Mesenchymal stem cell (in vitro differentiated cells and primary cell): ENCODE results near the gene CLOCK.
A peak's percentile ranks its signal among the peaks of the same experiment; 100 is the strongest.

Experiments used
- DNase-seq: peaks from one replicate; pipeline ENCODE4 v3.0.0-alpha.2; 2013
- H2AFZ ChIP-seq: one replicate; pipeline ENCODE4 v1.6.1; 2013; ENCODE audit warnings: low read depth, mild to moderate bottlenecking, control low read depth, inconsistent platforms, low read length, moderate library complexity
- H2AK5ac ChIP-seq: 2 replicates; pipeline ENCODE4 v1.6.1; 2013; ENCODE audit warnings: low read length, moderate library complexity, mild to moderate bottlenecking, inconsistent platforms; ENCODE audit not compliant: severe bottlenecking
- H2BK120ac ChIP-seq: one replicate; pipeline ENCODE4 v1.6.1; 2013; ENCODE audit warnings: low read depth, mild to moderate bottlenecking, inconsistent platforms, low read length, moderate library complexity
- H2BK12ac ChIP-seq, 2 experiments: one replicate each; pipeline ENCODE4 v1.6.1; 2013; ENCODE audit warnings: inconsistent platforms in 2 of 2, low read length in 2 of 2, mild to moderate bottlenecking in 2 of 2, moderate library complexity in 2 of 2, control low read depth in 1 of 2
- H2BK15ac ChIP-seq: one replicate; pipeline ENCODE4 v1.6.1; 2013; ENCODE audit warnings: mild to moderate bottlenecking, low read depth, inconsistent platforms; ENCODE audit not compliant: poor library complexity, severe bottlenecking
- H2BK5ac ChIP-seq: 2 replicates; pipeline ENCODE4 v1.6.1; 2013; ENCODE audit warnings: low read depth, mild to moderate bottlenecking, low read length, control low read depth, inconsistent platforms; ENCODE audit not compliant: poor library complexity, severe bottlenecking
- H3K14ac ChIP-seq, 2 experiments: one replicate each; pipeline ENCODE4 v1.6.1; 2013; ENCODE audit warnings: inconsistent platforms in 2 of 2, low read length in 2 of 2, control low read depth in 1 of 2, mild to moderate bottlenecking in 1 of 2, moderate library complexity in 1 of 2
- H3K18ac ChIP-seq, 2 experiments: one replicate each; pipeline ENCODE4 v1.6.1; 2013; ENCODE audit warnings: inconsistent platforms in 2 of 2, low read length in 2 of 2, control low read depth in 1 of 2, low read depth in 1 of 2, mild to moderate bottlenecking in 1 of 2
- H3K23ac ChIP-seq, 2 experiments: one replicate each; pipeline ENCODE4 v1.6.1; 2013; ENCODE audit warnings: inconsistent platforms in 2 of 2, low read length in 2 of 2, mild to moderate bottlenecking in 2 of 2, moderate library complexity in 2 of 2, control low read depth in 1 of 2
- H3K27ac ChIP-seq: 2 replicates; pipeline ENCODE4 v1.5.1; 2013; ENCODE audit warnings: mild to moderate bottlenecking, moderate library complexity, low read length, control low read depth, inconsistent platforms; ENCODE audit not compliant: poor library complexity, severe bottlenecking
- H3K27me3 ChIP-seq, 2 experiments: 2 replicates each; pipeline versions ENCODE4 v1.6.1 to v1.7.0; 2013; ENCODE audit warnings: low read length in 2 of 2, mild to moderate bottlenecking in 2 of 2, moderate library complexity in 2 of 2, control low read depth in 1 of 2, inconsistent platforms in 1 of 2; ENCODE audit not compliant: control insufficient read depth in 1 of 2, insufficient read depth in 1 of 2
- H3K36me3 ChIP-seq, 2 experiments: 2 replicates each; pipeline versions ENCODE4 v1.6.1 to v1.7.0; 2013; ENCODE audit warnings: low read length in 2 of 2, control low read depth in 1 of 2, inconsistent platforms in 1 of 2, low read depth in 1 of 2, mild to moderate bottlenecking in 1 of 2; ENCODE audit not compliant: insufficient read depth in 2 of 2, control insufficient read depth in 1 of 2
- H3K4ac ChIP-seq, 2 experiments: one replicate each; pipeline ENCODE4 v1.6.1; 2013; ENCODE audit warnings: inconsistent platforms in 2 of 2, low read length in 2 of 2, mild to moderate bottlenecking in 2 of 2, moderate library complexity in 2 of 2, control low read depth in 1 of 2, low read depth in 1 of 2
- H3K4me1 ChIP-seq: 2 replicates; pipeline ENCODE4 v1.6.1; 2013; ENCODE audit warnings: low read depth, low read length, control low read depth; ENCODE audit not compliant: control insufficient read depth, insufficient read depth
- H3K4me2 ChIP-seq: 2 replicates; pipeline ENCODE4 v1.6.1; 2013; ENCODE audit warnings: low read length, mild to moderate bottlenecking, inconsistent platforms; ENCODE audit not compliant: poor library complexity, severe bottlenecking
- H3K4me3 ChIP-seq, 2 experiments: 2 replicates each; pipeline versions ENCODE4 v1.5.1 to v1.7.0; 2013; ENCODE audit warnings: low read length in 2 of 2, mild to moderate bottlenecking in 2 of 2, control low read depth in 1 of 2, low read depth in 1 of 2; ENCODE audit not compliant: insufficient read depth in 1 of 2
- H3K79me1 ChIP-seq: replicated peaks from 2 replicates; pipeline ENCODE4 v1.6.1; 2013; ENCODE audit warnings: mild to moderate bottlenecking, control low read depth, low read length, inconsistent platforms; ENCODE audit not compliant: poor library complexity, severe bottlenecking
- H3K9ac ChIP-seq: 2 replicates; pipeline ENCODE4 v1.7.0; 2013; ENCODE audit warnings: mild to moderate bottlenecking, low read length, moderate library complexity
- H3K9me3 ChIP-seq: 2 replicates; pipeline ENCODE4 v1.7.0; 2013; ENCODE audit warnings: mild to moderate bottlenecking, low read length; ENCODE audit not compliant: control insufficient read depth
- H4K8ac ChIP-seq: one replicate; pipeline ENCODE4 v1.6.1; 2013; ENCODE audit warnings: inconsistent platforms, mild to moderate bottlenecking, low read length, moderate library complexity
- H4K91ac ChIP-seq: one replicate; pipeline ENCODE4 v1.6.1; 2013; ENCODE audit warnings: mild to moderate bottlenecking, low read length, inconsistent platforms
- WGBS: methylation state at CpG from one replicate; pipeline ENCODE4 v1.1.7; 2013; ENCODE audit warnings: mixed read lengths; 5-methylcytosine and 5-hydroxymethylcytosine counted together

The CLOCK gene

GRCh38 chr4:55442541-55442940 lies 104.2 kb downstream of the CLOCK start:
- Histone ChIP-seq H3K4ac (no peak overlapping the region), H3K9ac (no peak overlapping the region), H3K18ac (no peak overlapping the region), H3K4me2 (no peak overlapping the region), H2BK120ac (no peak overlapping the region), H3K79me1 (peaks cover 2% of the 10 kb centered on the region), H4K91ac (no peak overlapping the region), H2AFZ (no peak overlapping the region), H2BK5ac (no peak overlapping the region), H4K8ac (no peak overlapping the region), H2BK12ac (no peak overlapping the region), H3K4me3 (no peak overlapping the region), H2AK5ac (no peak overlapping the region), H3K27me3 (no peaks in the 10 kb centered on the region), H3K9me3 (no peaks in the 10 kb centered on the region), H2BK15ac (no peak overlapping the region), H3K36me3 (peaks cover 3 to 50% of the 10 kb centered on the region in 2 experiments), H3K14ac (no peak overlapping the region), H3K27ac (no peak overlapping the region), H3K4me1 (peaks cover 7% of the 10 kb centered on the region), H3K23ac (no peak overlapping the region)
- DNase-seq: no peak
- WGBS: 80% methylated on average over 1 of the region's 1 CpG

DNA sequence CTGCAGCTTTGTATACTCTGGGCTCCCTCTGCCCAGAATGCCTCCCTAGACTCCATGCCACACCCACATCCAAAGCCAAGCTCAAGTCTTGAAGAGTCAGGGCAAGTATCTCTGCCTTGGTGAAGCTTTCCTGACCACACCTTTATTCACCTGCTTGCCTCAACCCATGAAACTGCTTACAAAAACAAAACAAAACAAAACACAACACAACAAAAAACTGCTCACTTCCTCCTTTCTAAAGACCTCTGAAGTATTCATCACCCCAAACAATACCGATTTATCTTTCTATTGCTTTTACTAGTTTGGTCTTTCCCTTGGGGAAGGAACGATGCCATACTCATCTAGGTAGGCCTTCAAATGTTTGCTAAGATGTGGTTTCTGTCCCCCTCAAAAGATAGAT lies 105.9 kb downstream of the CLOCK start:
- Histone ChIP-seq H3K23ac (no peak overlapping the region), H2BK15ac (no peak overlapping the region), H2AFZ (no peak overlapping the region), H3K14ac (no peak overlapping the region), H3K36me3 (peaks cover 5 to 63% of the 10 kb centered on the region in 2 experiments), H2BK5ac (no peak overlapping the region), H3K4ac (no peak overlapping the region), H4K8ac (no peak overlapping the region), H4K91ac (no peak overlapping the region), H3K9ac (no peak overlapping the region), H3K18ac (no peak overlapping the region), H2AK5ac (no peak overlapping the region), H3K4me3 (no peak overlapping the region), H3K4me2 (no peak overlapping the region), H2BK120ac (no peak overlapping the region), H3K79me1 (peaks cover 2% of the 10 kb centered on the region), H2BK12ac (no peak overlapping the region), H3K9me3 (no peaks in the 10 kb centered on the region), H3K4me1 (peaks cover 4% of the 10 kb centered on the region), H3K27ac (no peak overlapping the region), H3K27me3 (no peaks in the 10 kb centered on the region)
- WGBS: 96% methylated on average over 2 of the region's 2 CpGs
- DNase-seq: no peak

DNA sequence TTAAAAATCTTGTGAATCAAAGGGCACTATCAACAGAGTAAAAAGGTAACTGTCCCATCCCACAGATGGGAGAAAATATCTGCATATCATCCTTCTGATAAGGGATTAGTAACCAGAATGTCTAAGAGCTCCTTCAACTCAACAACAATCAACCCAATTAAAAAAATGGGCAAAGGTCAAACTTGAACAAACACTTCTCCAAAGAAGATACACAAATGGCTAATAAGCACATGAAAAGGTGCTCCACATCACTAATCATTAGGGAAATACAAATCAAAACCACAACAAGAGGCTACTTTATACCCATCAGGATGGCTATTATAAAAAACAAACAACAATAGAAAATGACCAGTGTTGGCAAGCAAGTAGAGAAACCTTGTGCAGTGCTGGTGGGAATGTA lies 107.7 kb downstream of the CLOCK start:
- DNase-seq: no peak
- H2AFZ ChIP-seq: no peak overlapping the region
- H4K91ac ChIP-seq: no peak overlapping the region
- no peak overlapping the region for H2BK120ac ChIP-seq
- no peaks in the 10 kb centered on the region for H3K9me3 ChIP-seq
- no peak overlapping the region for H2BK12ac ChIP-seq
- no peak overlapping the region for H3K27ac ChIP-seq
- peaks cover 9 to 72% of the 10 kb centered on the region in 2 experiments for H3K36me3 ChIP-seq
- H3K18ac ChIP-seq: no peak overlapping the region
- H3K9ac ChIP-seq: no peak overlapping the region
- no peak overlapping the region for H2BK15ac ChIP-seq
- H3K14ac ChIP-seq: no peak overlapping the region
- H3K23ac ChIP-seq: no peak overlapping the region
- no peak overlapping the region for H3K4me3 ChIP-seq
- no peak overlapping the region for H3K4me2 ChIP-seq
- H3K79me1 ChIP-seq: peaks cover 2% of the 10 kb centered on the region
- no peak overlapping the region for H4K8ac ChIP-seq
- H2AK5ac ChIP-seq: no peak overlapping the region
- H3K27me3 ChIP-seq: no peaks in the 10 kb centered on the region
- no peak overlapping the region for H3K4ac ChIP-seq
- peaks cover 2% of the 10 kb centered on the region for H3K4me1 ChIP-seq
- no peak overlapping the region for H2BK5ac ChIP-seq

- no peak overlapping the region for H2BK12ac ChIP-seq
- no peak overlapping the region for H2BK120ac ChIP-seq
- WGBS: no CpG with 5 or more reads among the region's 2 CpGs
- no peak for DNase-seq
- no peak overlapping the region for H2AK5ac ChIP-seq
- H3K14ac ChIP-seq: no peak overlapping the region
- no peak overlapping the region for H3K18ac ChIP-seq
- no peak overlapping the region for H2BK5ac ChIP-seq
- no peak overlapping the region for H3K23ac ChIP-seq
- no peak overlapping the region for H2BK15ac ChIP-seq
- H3K27me3 ChIP-seq: no peaks in the 10 kb centered on the region
- no peak overlapping the region for H3K27ac ChIP-seq
- peak overlapping the region; percentile 45 for H4K8ac ChIP-seq
- no peak overlapping the region for H4K91ac ChIP-seq
- no peak overlapping the region for H3K4me3 ChIP-seq
- peaks cover 9 to 72% of the 10 kb centered on the region in 2 experiments for H3K36me3 ChIP-seq
- no peak overlapping the region for H3K4me2 ChIP-seq
- H3K9me3 ChIP-seq: no peaks in the 10 kb centered on the region
- no peak overlapping the region for H3K9ac ChIP-seq
- H3K79me1 ChIP-seq: peaks cover 2% of the 10 kb centered on the region
- H3K4ac ChIP-seq: no peak overlapping the region
- H3K4me1 ChIP-seq: peaks cover 2% of the 10 kb centered on the region
- H2AFZ ChIP-seq: no peak overlapping the region
These were observed 108.4 kb downstream of the CLOCK start for GRCh38 chr4:55438314-55438713.
